ENCODE data around the gene SLC6A4.

The SLC6A4 gene

DNA sequence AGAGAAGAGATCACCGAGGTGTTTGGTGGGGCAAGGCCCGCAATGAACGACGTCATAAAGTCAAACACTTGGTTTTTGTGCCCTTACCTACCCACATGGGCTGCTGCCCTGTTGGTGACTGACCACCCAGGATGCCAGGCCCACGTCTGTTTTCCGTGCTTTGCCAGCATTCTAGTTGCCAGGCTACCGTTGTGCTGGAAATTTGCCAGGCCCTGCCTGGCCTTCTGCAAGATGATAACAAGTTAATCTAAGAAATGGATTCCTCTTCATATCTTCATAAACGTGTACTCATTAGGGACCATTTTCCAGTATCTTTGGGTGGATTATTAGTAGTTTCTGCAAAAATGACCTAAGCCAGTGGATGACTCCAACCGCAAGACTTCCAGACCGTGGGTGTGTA is 35.4 kb downstream of the SLC6A4 start:
- no peak for TF ChIP-seq EZH2phosphoT487 (IDR thresholded peaks at IDR 0.05; ENCODE audit: low read length)
- TF ChIP-seq EZH2 (optimal IDR thresholded peaks at IDR 0.05; ENCODE audit: low read depth, low read length): no peak
- TF ChIP-seq, protein P1, sequence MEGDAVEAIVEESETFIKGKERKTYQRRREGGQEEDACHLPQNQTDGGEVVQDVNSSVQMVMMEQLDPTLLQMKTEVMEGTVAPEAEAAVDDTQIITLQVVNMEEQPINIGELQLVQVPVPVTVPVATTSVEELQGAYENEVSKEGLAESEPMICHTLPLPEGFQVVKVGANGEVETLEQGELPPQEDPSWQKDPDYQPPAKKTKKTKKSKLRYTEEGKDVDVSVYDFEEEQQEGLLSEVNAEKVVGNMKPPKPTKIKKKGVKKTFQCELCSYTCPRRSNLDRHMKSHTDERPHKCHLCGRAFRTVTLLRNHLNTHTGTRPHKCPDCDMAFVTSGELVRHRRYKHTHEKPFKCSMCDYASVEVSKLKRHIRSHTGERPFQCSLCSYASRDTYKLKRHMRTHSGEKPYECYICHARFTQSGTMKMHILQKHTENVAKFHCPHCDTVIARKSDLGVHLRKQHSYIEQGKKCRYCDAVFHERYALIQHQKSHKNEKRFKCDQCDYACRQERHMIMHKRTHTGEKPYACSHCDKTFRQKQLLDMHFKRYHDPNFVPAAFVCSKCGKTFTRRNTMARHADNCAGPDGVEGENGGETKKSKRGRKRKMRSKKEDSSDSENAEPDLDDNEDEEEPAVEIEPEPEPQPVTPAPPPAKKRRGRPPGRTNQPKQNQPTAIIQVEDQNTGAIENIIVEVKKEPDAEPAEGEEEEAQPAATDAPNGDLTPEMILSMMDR (IDR thresholded peaks at IDR 0.05; ENCODE audit: low read length): no peak
- Histone ChIP-seq H3K36me3 (replicated peaks; ENCODE audit: insufficient read depth, low read length) (no peaks in the 10 kb centered on the region), H3K79me2 (ENCODE audit: low read length) (no peaks in the 10 kb centered on the region), H3K9me3 (replicated peaks; ENCODE audit: insufficient read depth, low read length) (no peaks in the 10 kb centered on the region), H3K4me1 (ENCODE audit: low read length) (no peaks in the 10 kb centered on the region), H3K27me3 (replicated peaks; ENCODE audit: insufficient read depth, low read length) (no peaks in the 10 kb centered on the region), H3K27ac (ENCODE audit: low read length) (no peak overlapping the region), H3K4me3 (ENCODE audit: low read length) (no peak overlapping the region), H3K9me2 (replicated peaks; ENCODE audit: insufficient read depth, low read length) (no peaks in the 10 kb centered on the region), H4K20me1 (ENCODE audit: insufficient read depth, low read length) (no peaks in the 10 kb centered on the region), H3K9ac (ENCODE audit: low read length) (no peak overlapping the region), H3F3A (ENCODE audit: insufficient read depth, low read length) (no peaks in the 10 kb centered on the region), H2AFZ (ENCODE audit: low read length) (no peak overlapping the region), H3K4me2 (ENCODE audit: low read depth, low read length) (no peak overlapping the region)
- DNase-seq: no peak

DNA sequence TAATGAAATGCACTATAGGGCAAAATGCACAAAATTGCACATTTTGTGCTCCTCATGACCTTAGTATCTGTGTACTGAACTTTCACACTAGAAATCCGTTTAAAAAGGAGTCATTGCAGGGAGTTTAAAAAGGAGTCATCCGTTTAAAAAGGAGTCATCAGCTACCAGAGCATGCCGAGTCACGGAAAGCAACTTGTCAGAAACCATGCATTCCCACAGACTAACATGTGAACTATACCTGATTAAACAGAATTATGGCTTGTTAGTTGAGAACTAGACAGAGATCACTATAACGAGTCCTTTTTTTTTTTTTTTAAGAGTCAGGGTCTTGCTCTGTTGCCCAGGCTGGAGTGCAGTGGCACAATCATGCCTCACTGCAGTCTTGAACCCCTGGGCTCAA is 35.9 kb downstream of the SLC6A4 start:
- Histone ChIP-seq H3K9ac (ENCODE audit: low read length) (no peak overlapping the region), H3K79me2 (ENCODE audit: low read length) (no peaks in the 10 kb centered on the region), H3K4me3 (ENCODE audit: low read length) (no peak overlapping the region), H3F3A (ENCODE audit: insufficient read depth, low read length) (no peaks in the 10 kb centered on the region), H3K27me3 (replicated peaks; ENCODE audit: insufficient read depth, low read length) (no peaks in the 10 kb centered on the region), H3K27ac (ENCODE audit: low read length) (no peak overlapping the region), H3K9me3 (replicated peaks; ENCODE audit: insufficient read depth, low read length) (no peaks in the 10 kb centered on the region), H3K4me2 (ENCODE audit: low read depth, low read length) (no peak overlapping the region), H3K4me1 (ENCODE audit: low read length) (no peaks in the 10 kb centered on the region), H2AFZ (ENCODE audit: low read length) (no peak overlapping the region), H4K20me1 (ENCODE audit: insufficient read depth, low read length) (no peaks in the 10 kb centered on the region), H3K36me3 (replicated peaks; ENCODE audit: insufficient read depth, low read length) (no peaks in the 10 kb centered on the region), H3K9me2 (replicated peaks; ENCODE audit: insufficient read depth, low read length) (no peaks in the 10 kb centered on the region)
- TF ChIP-seq, protein P1 (IDR thresholded peaks at IDR 0.05; ENCODE audit: low read length): no peak
- no peak for TF ChIP-seq EZH2 (optimal IDR thresholded peaks at IDR 0.05; ENCODE audit: low read depth, low read length)
- no peak for TF ChIP-seq EZH2phosphoT487 (IDR thresholded peaks at IDR 0.05; ENCODE audit: low read length)
- no peak for DNase-seq

DNA sequence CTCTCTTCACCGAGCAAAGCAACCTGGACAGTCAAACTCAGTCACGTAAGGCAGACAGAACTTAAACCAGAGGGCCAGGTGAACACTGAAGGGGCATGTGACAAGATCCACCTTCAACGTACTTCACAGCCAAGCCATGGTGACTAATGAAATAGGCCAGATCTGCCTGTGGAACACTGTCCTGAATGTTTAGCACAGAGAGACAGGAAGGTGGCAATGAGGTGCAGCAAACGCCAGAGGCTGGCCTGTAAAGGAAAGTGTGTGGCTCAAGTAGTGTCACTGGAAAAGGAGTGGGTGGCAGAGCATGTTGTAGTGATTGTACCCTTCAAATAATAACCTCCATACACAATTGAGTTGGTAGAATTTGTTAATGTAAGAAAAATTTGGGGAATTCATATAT is 38.1 kb downstream of the SLC6A4 start:
- no peaks in the 10 kb centered on the region for H3K4me1 ChIP-seq (ENCODE audit: low read length)
- H4K20me1 ChIP-seq (ENCODE audit: insufficient read depth, low read length): no peaks in the 10 kb centered on the region
- TF ChIP-seq EZH2 (optimal IDR thresholded peaks at IDR 0.05; ENCODE audit: low read depth, low read length): no peak
- TF ChIP-seq EZH2phosphoT487 (IDR thresholded peaks at IDR 0.05; ENCODE audit: low read length): no peak
- TF ChIP-seq, protein P1 (IDR thresholded peaks at IDR 0.05; ENCODE audit: low read length): no peak
- no peaks in the 10 kb centered on the region for H3K9me2 ChIP-seq (replicated peaks; ENCODE audit: insufficient read depth, low read length)
- H3K27ac ChIP-seq (ENCODE audit: low read length): no peak overlapping the region
- H3K4me2 ChIP-seq (ENCODE audit: low read depth, low read length): no peak overlapping the region
- no peak for DNase-seq
- no peak overlapping the region for H2AFZ ChIP-seq (ENCODE audit: low read length)
- no peaks in the 10 kb centered on the region for H3K79me2 ChIP-seq (ENCODE audit: low read length)
- H3F3A ChIP-seq (ENCODE audit: insufficient read depth, low read length): no peaks in the 10 kb centered on the region
- no peak overlapping the region for H3K9ac ChIP-seq (ENCODE audit: low read length)
- H3K36me3 ChIP-seq (replicated peaks; ENCODE audit: insufficient read depth, low read length): no peaks in the 10 kb centered on the region
- no peaks in the 10 kb centered on the region for H3K27me3 ChIP-seq (replicated peaks; ENCODE audit: insufficient read depth, low read length)
- H3K4me3 ChIP-seq (ENCODE audit: low read length): no peak overlapping the region
- H3K9me3 ChIP-seq (replicated peaks; ENCODE audit: insufficient read depth, low read length): no peaks in the 10 kb centered on the region

Measured in MM.1S (cell line).